Peyer's patch (tissue), 4 donors: ENCODE measurements around the gene ZNF516.

ENCODE experiments used
- CTCF ChIP-seq, 6 experiments: fragments of 450-650 bp in 4 of 6; fragments of 200-600 bp in 2 of 6; sonication (generic) in 1 of 6; IDR thresholded peaks; one replicate each; pipeline ENCODE4 v1.5.1; 2017 to 2019; ENCODE audit warnings: antibody characterized with exemption in 6 of 6, mild to moderate bottlenecking in 3 of 6, moderate library complexity in 1 of 6
- POLR2A ChIP-seq, 2 donors: fragments of 450-650 bp; IDR thresholded peaks; one replicate each; pipeline ENCODE4 v1.5.1; 2017; ENCODE audit warnings: antibody characterized with exemption in 2 of 2, mild to moderate bottlenecking in 2 of 2, moderate library complexity in 2 of 2

- no peak for TF ChIP-seq CTCF (IDR thresholded peaks at IDR 0.05)
- no peak for TF ChIP-seq POLR2A (IDR thresholded peaks at IDR 0.05)
These were observed 40.6 kb downstream of the ZNF516 start for GRCh38 chr18:76454418-76454817.
